Esophagus squamous epithelium (tissue), 4 donors: ENCODE data around the gene FBXL17.

Experiments used
- POLR2A ChIP-seq, 4 donors: fragments of 450-650 bp; IDR thresholded peaks; one replicate each; pipeline ENCODE4 v1.6.1; 2017; ENCODE audit warnings: antibody characterized with exemption in 4 of 4, mild to moderate bottlenecking in 4 of 4, moderate library complexity in 3 of 4
- TF ChIP-seq, protein P1 (sequence below), 6 experiments: fragments of 450-650 bp in 4 of 6; fragments of 200-600 bp in 2 of 6; sonication (generic) in 2 of 6; IDR thresholded peaks; one replicate each; pipeline ENCODE4 v1.5.1; 2016 to 2019; ENCODE audit warnings: antibody characterized with exemption in 6 of 6, mild to moderate bottlenecking in 4 of 6, moderate library complexity in 4 of 6

- TF ChIP-seq, protein P1, sequence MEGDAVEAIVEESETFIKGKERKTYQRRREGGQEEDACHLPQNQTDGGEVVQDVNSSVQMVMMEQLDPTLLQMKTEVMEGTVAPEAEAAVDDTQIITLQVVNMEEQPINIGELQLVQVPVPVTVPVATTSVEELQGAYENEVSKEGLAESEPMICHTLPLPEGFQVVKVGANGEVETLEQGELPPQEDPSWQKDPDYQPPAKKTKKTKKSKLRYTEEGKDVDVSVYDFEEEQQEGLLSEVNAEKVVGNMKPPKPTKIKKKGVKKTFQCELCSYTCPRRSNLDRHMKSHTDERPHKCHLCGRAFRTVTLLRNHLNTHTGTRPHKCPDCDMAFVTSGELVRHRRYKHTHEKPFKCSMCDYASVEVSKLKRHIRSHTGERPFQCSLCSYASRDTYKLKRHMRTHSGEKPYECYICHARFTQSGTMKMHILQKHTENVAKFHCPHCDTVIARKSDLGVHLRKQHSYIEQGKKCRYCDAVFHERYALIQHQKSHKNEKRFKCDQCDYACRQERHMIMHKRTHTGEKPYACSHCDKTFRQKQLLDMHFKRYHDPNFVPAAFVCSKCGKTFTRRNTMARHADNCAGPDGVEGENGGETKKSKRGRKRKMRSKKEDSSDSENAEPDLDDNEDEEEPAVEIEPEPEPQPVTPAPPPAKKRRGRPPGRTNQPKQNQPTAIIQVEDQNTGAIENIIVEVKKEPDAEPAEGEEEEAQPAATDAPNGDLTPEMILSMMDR (IDR thresholded peaks at IDR 0.05), result no peak
- no peak for TF ChIP-seq POLR2A (IDR thresholded peaks at IDR 0.05)
Observed at GRCh38 chr5:108104448-108104847, 277.4 kb downstream of the FBXL17 start.
